HG03354 (cell line): ENCODE measurements around the gene GPN3.
"Not testable (repeated sequence)": the region's sequence is repeated elsewhere in the genome, so short reads cannot be mapped to it uniquely, and the experiment has no call there.

Experiments used
- ATAC-seq: cut with Tn5 transposase; IDR thresholded peaks from one replicate; pipeline ENCODE4 v1.9.1; 2021; ENCODE audit warnings: mild to moderate bottlenecking; ENCODE audit not compliant: unreplicated experiment, poor library complexity, severe bottlenecking

GPN3 gene

DNA sequence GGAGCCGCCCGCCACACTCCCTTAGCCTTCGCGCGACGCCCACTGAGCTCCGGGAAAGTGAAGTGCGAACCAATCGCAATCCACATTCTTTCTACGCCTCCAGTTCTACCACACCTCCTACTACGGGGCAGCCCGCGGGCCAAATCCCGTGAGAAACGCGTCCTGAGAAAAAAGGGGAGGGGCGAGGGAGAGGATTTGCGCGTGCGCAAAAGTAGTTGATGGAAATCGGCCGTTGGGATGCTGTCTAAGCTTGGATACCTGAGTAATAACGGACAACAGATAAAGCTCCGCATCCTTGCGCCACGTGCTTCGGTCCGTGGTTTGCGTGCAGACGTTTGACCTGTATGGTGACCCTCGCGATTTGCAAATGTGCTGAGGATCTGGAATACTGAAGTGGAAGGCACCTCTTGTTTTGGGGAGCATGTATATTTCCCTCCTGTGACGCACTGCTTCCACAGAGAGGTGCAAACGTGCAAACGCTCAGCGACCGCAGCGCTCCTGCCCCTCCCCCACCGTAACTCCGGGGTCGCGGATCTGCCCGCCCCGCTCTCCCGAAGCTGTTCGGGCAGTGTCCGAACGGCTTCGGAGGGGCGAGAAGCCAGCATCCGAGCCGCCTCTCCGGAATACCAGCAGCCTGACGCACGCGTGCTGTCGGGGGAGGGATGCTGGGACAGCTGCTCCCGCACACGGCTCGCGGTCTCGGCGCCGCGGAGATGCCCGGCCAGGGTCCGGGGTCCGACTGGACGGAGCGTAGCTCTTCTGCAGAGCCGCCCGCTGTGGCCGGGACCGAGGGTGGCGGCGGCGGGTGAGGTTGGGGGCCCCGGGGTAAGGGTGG is at the start of gene GPN3, which contains the start of gene FAM216A:
GPN3 (minus strand) TSS at position 44 of the 835 bp plus-strand sequence. CDS start 54 bp downstream, outside the sequence.
FAM216A (plus strand) TSS at position 632 of the 835 bp plus-strand sequence; CDS start at position 663, 31 bp downstream.
- ATAC-seq, result peak; percentile 81

DNA sequence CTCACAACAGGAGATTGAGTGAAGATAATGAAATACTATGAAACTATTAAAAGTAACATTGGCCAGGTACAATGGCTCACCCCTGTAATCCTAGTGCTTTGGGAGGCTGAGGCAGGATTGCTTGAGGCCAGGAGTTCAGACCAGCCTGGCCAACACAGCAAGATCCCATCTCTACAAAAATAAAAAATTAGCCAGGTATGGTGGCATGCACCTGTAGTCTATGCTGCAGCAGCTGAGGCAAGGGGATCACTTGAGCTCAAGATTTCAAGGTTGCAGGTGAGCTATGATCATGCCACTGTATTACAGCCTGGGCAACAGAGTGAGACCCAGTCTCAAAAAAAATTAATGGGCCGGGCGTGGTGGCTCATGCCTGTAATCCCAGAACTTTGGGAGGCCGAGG is 48.9 kb upstream of the GPN3 start:
- no peak for ATAC-seq

DNA sequence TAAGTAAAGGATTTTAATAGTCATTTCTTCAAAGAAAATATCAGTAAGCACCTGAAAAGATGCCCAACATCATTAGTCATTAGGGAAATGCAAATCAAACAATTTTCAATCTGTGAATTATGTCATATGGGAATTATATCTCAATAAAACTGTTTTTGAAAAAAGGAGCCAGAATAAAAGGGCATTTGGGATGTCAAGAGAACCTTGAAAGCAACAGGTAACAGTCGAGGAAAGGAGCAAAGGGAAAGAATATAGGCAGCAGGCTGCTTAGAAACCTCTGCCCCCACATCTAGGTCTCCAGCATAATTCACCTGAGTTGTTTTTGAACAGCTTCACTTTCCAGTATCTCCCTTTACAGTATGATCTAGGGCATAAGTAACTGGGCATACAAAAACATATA is 46.3 kb upstream of the GPN3 start:
- no peak for ATAC-seq

DNA sequence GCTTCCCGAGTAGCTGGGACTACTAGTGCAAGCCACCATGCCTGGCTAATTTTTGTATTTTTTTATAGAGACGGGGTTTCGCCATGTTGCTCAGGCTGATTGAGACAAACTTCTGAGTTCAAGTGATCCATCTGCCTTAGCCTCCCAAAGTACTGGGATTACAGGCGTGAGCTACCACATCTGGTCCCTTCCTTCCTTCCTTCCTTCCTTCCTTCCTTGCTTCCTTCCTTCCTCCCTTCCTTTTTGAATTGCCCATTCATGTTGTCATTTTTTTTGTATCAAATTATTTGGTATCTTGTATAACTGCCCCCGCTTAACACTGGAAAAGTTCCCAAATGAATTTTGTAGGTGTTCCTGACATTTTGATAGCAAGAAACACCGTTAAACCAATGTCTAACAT is 45.8 kb upstream of the GPN3 start:
- ATAC-seq, result no peak

DNA sequence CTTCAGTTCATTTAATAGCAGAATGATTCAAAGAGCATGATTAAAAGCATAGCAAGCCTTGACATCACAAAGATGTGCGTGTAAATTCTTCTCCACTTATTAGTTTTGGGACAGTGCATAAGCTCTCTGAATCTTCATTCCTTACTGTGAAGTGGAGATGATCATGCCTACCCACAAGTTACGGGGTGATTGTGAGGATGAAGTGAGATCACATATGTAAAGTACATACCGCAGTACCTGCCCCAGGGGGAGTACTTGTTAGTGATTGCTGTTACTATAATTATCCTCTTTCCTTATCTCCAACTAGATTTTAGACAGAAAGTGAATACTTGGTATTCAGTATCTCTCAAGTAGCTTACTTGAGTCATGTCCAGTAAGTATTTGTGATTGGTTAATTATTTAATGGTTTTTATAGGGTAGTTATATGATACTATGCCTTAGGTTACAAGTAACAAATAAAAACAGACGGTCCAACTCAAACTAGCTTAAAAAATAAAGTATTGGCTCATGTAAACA is 40.1 kb upstream of the GPN3 start:
- ATAC-seq, result no peak

DNA sequence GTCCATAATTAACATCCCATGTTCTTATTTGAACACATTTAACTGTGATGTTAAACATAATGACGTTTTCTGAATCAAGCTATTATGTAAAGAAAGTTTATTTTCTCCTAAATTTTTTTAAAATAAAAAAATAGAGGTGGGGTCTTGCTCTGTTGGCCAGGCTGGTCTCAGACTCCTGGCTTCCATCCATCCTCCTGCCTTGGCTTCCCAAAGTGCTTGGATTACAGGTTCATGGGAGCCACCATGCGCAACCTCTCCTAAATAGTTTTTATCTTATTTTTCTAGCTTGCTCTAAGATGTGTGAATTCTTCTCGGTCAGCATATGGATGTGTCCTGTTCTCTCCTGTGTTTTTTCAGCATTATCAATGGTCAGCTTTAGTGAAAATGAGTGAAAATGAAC is 37.3 kb upstream of the GPN3 start:
- no peak for ATAC-seq

DNA sequence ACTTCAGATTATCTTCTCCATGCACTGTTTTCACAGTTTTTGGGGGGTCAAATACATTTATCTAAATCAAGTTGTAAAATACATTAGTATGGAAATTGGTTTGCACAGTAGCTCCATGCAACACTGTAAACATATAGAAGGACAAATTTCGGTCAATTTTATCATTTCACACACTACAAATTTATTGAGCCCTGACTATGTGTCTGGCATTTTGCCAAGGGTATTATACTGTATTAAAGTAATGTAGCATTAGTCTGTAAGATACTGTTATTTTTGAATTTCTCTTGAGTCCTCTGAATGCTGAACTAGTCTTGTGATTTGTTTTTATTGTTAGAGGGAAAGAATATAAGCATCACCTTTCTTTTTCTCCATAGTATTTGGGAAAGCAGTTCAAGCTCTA is 35.4 kb upstream of the GPN3 start:
- ATAC-seq, result no peak

DNA sequence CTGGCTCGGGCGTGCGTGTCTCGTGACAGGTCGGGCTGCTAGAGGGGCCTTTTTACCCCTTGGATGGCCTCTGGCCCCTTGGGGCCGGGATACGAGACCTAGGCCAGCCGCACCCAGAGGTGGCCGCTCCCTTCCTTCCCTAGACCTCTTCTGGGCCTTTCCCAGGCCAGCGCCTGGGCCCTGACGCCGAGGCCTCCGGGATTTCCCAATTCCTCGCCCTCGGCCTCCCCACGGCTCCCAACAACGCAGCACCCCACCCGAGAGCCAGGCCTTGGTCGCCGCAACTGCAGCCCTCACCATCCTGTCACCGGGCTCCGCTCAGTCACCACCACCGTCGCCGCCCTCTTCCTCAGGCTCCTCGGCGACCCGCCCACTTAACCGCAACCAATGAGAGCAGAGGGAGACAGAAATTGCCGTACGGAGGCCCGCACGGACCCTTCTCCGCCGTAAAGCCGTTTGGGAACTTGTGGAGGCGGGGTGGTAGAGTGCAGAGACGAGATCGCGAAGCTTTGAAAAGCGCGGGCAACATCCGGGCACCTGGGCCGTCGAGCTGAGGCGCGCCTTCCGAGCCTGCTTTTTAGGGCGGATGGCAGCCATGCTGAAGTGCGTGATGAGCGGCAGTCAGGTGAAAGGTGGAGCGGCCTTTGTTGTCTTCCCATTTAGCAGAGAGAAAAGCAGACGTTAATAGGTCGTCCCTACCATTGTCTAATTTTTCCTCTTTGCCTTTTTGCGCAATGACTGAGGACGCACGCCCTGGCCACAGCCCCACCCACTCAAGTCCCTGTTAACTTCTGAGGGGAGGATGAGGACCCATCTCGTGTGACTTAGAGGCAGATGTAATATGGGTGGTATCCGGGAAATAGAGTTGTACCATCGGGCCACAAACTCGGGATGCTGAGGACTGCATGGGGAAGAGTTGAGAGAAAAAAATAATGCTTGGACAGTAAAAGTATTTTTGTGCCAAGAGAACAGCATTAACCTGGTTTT is 34.0 kb upstream of the GPN3 start, which contains the start of the genes RAD9B and VPS29:
RAD9B (plus strand) TSS at position 580 of the 987 bp plus-strand sequence; CDS start at position 587, 7 bp downstream.
VPS29 (minus strand) TSS at position 360 of the 987 bp plus-strand sequence; CDS start at position 300, 60 bp downstream.
- peak; percentile 95 for ATAC-seq

DNA sequence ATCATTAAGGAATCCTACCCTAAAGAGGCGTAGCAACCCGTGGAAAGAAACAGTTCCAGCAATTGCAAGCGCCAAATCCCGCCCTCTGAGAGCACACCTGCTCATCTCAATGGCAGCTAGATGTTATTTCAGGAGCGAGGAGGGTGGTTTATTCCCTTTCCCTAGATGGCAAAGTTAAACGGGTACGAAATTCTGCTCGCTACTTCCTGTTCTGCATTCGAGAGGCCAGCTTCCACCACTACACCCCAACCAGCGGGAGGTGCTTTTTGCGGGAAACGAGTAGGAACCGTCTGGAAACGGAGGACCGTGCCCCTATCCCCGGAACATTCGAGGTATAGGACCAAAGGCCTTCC is 33.3 kb upstream of the GPN3 start:
- no peak for ATAC-seq

DNA sequence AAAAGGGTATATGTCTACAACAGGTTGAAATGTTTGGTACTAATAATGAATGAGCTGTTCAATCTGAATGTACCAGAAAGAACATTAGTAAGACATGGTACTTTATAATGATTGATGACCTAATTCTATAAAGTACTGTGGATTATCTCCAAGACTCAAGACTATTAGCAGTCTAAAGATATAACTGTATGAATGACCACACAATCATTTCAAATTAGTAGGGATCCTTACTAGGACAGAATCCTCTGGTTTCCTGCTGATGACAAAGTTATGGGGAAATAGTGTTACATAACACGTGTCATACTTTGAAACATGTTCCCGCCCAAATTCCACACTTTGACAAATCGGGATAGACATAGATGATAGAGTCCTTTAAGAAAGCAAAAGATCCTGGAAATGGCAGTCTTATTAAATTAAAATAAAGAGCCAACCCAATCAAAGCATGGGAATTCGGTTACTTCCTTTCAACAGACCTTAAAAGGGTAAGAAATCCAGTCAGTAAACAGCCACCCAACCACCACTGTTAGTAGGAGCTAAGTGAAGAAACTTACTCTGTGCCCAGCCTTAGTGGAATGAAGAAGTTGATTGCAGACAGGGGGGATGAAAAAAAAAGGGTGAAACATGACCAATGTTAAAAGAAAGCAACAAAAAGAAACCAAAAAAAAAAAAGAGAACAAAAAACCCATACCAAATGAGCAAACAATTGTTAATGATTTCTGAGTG is 31.1 kb upstream of the GPN3 start:
- no peak for ATAC-seq

DNA sequence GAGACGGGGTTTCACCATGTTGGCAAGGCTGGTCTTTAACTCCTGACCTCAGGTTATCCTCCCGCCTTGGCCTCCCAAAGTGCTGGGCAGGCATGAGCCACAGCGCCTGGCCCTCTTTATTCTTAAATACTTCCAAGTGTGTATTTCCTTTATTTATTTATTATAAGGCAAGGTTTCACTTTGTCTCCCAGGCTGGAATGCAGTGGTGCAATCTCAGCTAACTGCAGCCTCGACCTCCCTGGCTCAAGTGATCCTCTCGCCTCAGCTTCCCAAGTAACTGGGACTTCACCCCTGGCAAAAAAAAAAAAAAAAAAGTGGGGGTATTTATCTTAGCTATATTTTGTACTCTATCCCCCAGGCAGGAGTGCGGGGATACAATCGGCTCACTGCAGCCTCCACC is 7.4 kb upstream of the GPN3 start:
- ATAC-seq, result no peak

DNA sequence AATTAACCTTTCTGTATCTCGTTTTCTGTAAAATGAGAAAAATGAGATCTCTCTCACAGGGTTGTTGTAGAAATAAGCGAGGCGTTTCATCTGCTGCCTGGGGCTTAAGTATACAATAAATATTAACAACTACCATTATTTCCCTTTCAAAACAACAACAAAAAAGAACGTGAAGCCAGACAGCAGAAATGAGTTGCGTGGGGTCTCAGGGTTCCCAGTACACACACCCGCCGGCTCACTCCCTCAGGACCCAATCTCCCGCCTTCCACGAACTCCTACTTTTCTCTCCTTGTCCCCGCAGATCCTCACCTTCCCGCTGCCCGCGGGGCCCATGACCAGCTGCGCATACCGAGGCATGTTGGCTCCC is 227 bp downstream of the GPN3 start:
- no peak for ATAC-seq

DNA sequence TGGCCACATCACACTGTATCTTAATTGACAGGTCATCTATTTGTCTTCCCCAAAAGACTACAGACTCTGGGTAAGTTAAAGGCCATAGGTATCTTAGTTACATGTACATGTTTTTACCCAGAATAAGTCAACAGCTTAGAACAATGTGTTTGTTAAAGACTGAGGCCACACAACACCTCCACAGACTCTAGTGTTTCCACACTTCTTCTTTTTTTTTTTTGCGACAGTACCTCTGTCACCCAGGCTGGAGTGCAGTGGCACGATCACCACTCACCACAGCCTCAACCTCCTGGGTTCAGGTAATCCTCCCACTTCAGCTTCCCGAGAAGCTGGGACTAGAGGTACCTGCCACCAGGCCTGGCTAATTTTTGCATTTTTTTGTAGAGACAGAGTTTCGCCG is 1.3 kb downstream of the GPN3 start:
- ATAC-seq, result no peak

DNA sequence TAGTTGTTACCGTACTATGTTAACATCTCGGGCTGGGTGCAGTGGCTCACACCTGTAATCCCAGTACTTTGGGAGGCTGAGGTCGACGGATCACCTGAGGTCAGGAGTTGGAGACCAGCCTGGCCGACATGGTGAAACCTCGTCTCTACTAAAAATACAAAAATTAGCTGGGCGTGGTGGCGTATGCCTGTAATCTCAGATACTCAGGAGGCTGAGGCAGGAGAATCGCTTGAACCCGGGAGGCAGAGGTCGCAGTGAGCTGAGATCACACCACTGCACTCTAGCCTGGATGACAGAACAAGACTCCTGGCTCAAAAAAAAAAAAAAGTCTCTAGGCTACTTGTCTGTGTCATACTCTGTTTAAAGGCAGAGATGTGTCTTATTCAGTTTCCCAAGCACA is 2.3 kb downstream of the GPN3 start:
- not testable (repeated sequence) for ATAC-seq

DNA sequence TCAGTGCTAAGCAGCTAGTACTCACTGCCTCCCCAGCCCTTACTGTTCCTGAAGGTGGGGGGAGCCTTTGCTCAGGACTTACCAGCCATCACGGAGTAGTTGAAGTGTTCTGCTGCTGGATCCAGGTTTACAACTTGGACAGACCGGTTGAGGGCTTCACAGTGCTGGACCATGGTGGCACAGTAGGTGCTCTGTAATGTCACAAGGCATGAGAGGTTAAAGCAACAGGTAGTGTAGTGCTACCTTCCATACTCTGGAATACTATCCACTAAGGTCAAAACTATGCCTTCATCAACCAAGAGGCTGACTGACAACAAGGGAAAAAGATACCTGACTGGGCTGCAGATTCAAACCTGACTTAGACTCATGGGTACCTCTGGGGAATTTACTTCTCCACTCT is 3.0 kb downstream of the GPN3 start:
- ATAC-seq, result no peak

DNA sequence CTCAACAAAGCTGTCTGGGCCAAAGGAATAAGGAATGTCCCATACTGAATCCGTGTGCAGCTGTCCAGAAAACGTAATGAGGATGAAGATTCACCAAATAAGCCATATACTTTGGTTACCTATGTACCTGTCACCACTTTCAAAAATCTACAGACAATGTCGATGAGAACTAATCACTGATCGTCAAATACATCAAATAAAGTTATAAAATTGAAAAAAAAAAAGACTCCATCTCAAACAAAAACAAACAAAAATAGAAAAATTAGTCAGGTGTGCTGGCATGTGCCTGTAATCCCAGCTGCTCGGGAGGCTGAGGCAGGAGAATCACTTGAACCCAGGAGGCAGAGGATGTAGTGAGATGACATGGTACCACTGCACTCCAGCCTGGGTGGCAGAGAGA is 6.9 kb downstream of the GPN3 start:
- not testable (repeated sequence) for ATAC-seq

DNA sequence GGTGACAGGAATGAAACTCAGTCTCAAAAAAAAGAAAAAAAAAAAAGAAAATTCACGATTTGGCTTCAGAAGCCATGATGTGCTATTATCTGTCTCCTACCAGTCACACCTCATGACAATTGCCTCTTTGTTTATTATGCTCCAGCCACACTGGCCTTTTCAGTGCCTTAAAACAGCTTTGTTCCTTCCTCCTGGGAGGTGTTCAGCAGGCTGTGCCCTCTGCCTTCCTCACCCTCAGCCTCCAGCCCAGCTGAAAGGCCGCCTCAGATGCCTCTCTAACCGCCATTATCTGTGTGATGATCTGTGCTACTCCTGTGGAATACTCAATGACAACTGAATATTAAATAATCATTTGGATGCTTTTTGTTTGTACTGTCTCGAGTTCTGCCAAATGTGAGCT is 9.3 kb downstream of the GPN3 start:
- ATAC-seq, result no peak

DNA sequence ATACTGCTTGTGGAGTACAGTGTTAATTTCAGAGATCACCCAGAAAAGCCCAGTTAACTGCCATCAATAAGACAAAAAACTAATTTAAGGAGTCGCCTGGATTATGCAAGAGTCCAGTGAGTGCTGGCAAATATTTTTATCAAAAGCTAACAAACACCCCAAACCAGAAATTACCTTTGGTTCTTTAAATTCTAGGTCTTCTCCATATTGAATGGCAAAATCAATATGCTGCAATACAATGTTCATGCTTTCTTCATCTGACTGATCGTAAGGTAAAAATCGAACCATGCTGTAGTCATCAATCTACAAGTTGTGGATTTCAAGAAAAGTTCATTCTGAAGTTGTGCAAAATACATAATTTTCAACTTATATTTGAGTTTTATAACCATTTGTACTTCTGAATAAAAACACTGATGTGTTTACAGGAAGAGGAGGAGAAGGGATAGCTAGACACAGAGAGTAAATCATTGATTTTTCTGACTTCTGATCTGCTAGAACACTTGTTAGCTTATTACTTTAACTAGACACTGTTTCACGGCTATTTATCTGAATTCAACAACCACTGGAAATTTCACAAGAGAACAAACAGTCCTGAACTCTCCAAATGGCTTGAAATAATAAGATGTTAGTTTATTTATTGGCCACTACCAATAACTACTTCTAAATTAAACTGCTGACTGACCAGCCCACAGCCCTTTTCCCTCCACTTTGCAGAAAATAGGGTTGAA is 14.3 kb downstream of the GPN3 start:
- ATAC-seq, result no peak

DNA sequence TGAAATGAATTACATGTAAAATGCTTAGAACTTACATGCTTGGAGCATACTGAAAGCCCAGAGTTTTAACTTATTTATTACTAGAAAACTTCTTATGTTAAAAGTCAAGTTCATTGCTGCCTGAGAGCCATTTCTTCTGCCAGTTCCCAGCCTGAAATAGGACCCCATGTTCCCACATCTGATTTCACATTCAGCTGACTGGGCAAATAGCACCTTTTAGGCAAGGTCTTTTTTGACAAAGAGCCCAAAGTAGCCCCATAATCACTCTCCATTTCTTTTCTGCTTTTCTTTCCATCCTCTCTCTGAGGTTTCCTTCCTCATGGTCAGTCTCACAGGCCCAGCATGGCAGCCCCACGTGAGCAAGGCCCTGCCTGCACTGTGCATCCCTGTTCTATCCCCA is 16.8 kb downstream of the GPN3 start:
- no peak for ATAC-seq
